ENCODE results near the gene DDX59. TPM values are rescaled to one million over a fixed set of nuclear protein-coding genes. Genes with fewer than 3 reads are reported as not detected.

DDX59 gene
- polyA plus RNA-seq, 1 experiment, result 15.0 TPM

- POLR2A ChIA-PET, result no interaction called here
- no peak for TF ChIP-seq CTCF (IDR thresholded peaks at IDR 0.05; ENCODE audit: low read depth, low read length)
Measured at GRCh38 chr1:200627575-200628222, 42.0 kb downstream of the DDX59 start.

GRCh38 chr1:200626853-200627534 lies 42.7 kb downstream of the DDX59 start:
- H3K27me3 ChIP-seq (ENCODE audit: control insufficient read depth, insufficient read depth, low read length), result no peaks in the 10 kb centered on the region
- no peak for DNase-seq (ENCODE audit: low read depth, low spot score)
- ChIA-PET CTCF (interaction anchor here (0.7 to 1.7 kb wide), 3 partner anchors 79 to 219 kb away, joined by 3 to 4 read pairs (median 3); no protein-coding TSS in a partner anchor), POLR2A (no interaction called here)
- TF ChIP-seq CTCF (IDR thresholded peaks at IDR 0.05; ENCODE audit: low read depth, low read length), result no peak
- no peak overlapping the region for H3K4me3 ChIP-seq (ENCODE audit: low read depth, low read length)
- H3K27ac ChIP-seq (ENCODE audit: low read depth, low read length), result no peak overlapping the region
- no peaks in the 10 kb centered on the region for H3K9me3 ChIP-seq (ENCODE audit: control insufficient read depth, insufficient read depth, low read length)

More at GRCh38 chr1:200627575-200628222, 42.0 kb downstream of the DDX59 start:
- Histone ChIP-seq H3K27ac (ENCODE audit: low read depth, low read length) (no peak overlapping the region), H3K9me3 (ENCODE audit: control insufficient read depth, insufficient read depth, low read length) (no peaks in the 10 kb centered on the region), H3K4me3 (ENCODE audit: low read depth, low read length) (no peak overlapping the region), H3K27me3 (ENCODE audit: control insufficient read depth, insufficient read depth, low read length) (no peaks in the 10 kb centered on the region)
- CTCF ChIA-PET, result interaction anchor here (0.7 to 0.9 kb wide), 2 partner anchors 80 to 211 kb away, joined by 3 read pairs; no protein-coding TSS in a partner anchor
- DNase-seq (ENCODE audit: low read depth, low spot score), result no peak

DNA sequence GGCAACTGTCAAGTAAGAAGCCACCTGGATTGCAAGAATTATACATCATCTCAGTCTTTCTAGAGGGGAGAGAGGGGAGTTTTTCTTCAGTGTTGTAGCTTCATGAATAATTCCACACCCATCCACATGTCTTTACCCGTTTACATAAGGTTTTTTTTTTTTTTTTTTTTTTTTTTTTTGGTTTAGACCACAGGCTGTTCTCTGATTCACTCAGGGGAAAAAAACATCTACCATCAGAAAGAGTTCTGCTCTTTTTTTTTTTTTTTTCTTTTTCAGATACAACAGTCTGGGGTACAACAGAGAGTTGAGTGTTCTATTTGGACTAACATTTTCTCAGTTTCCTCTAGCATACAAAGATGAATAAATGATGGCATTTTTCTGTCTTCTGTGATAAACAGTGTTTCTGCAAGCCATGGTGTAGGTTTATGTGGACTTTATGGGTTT lies 44.3 kb downstream of the DDX59 start:
- no peak overlapping the region for H3K4me3 ChIP-seq (ENCODE audit: low read depth, low read length)
- no peaks in the 10 kb centered on the region for H3K9me3 ChIP-seq (ENCODE audit: control insufficient read depth, insufficient read depth, low read length)
- POLR2A ChIA-PET, result no interaction called here
- DNase-seq (ENCODE audit: low read depth, low spot score), result no peak
- TF ChIP-seq CTCF (IDR thresholded peaks at IDR 0.05; ENCODE audit: low read depth, low read length), result no peak
- no peaks in the 10 kb centered on the region for H3K27me3 ChIP-seq (ENCODE audit: control insufficient read depth, insufficient read depth, low read length)
- CTCF ChIA-PET, result interaction anchor here (0.6 to 6.8 kb wide), 6 partner anchors 177 to 417 kb away, joined by 4 to 89 read pairs (median 8); no protein-coding TSS in a partner anchor
- no peak overlapping the region for H3K27ac ChIP-seq (ENCODE audit: low read depth, low read length)

DNA sequence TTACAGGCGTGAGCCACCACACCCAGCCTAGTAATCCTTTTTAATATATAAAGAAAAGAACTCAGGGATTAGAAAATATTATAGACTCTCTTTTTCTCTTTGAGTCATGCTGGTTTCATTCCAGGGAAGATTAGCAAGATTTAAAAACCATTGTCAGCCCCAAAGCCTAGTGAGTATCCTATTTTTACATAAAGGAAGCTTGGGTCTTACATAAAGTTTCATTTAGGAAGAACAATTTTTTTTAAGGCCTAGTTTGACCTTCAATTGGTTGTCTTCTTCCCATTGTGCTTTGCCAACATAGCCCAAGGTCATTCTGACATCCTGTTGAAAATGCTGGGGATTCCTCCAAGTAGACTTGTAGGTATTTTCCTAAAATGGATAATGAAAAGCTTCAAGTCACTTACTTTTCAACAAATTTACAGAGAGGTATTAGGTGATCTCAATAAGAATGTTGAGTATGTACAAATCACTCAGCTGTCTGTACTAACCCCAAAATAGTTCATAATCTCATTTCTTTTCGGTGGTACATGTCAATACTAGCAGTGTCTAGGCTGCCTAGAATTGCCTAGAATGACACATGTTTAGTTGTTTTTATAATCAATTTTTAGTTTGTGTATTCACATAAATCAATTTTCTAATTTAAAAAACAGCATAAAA lies 44.9 kb downstream of the DDX59 start:
- CTCF ChIA-PET, result interaction anchor here (0.6 to 6.8 kb wide), 5 partner anchors 177 to 418 kb away, joined by 4 to 89 read pairs (median 9); no protein-coding TSS in a partner anchor
- no peak for TF ChIP-seq CTCF (IDR thresholded peaks at IDR 0.05; ENCODE audit: low read depth, low read length)
- Histone ChIP-seq H3K27me3 (ENCODE audit: control insufficient read depth, insufficient read depth, low read length) (no peaks in the 10 kb centered on the region), H3K27ac (ENCODE audit: low read depth, low read length) (no peak overlapping the region), H3K4me3 (ENCODE audit: low read depth, low read length) (no peak overlapping the region), H3K9me3 (ENCODE audit: control insufficient read depth, insufficient read depth, low read length) (no peaks in the 10 kb centered on the region)
- DNase-seq (ENCODE audit: low read depth, low spot score), result no peak
- POLR2A ChIA-PET, result no interaction called here
